H1 (cell line): ENCODE data around the gene TMEM129. TPM values are rescaled to one million over a fixed set of nuclear protein-coding genes. Genes with fewer than 3 reads are reported as not detected.

ENCODE experiments used
- CTCF ChIA-PET: fragments of 300-600 bp; sonication (Branson Sonifier 250); formaldehyde crosslinking; loops from one replicate; lab custom pipeline; 2021; ENCODE audit not compliant: partially characterized antibody; lab: Charles Lee
- POLR2A ChIA-PET: fragments of 300-600 bp; sonication (Branson Sonifier 250); formaldehyde crosslinking; loops from one replicate; lab custom pipeline; 2021; ENCODE audit warnings: inconsistent platforms; ENCODE audit not compliant: partially characterized antibody; lab: Charles Lee
- DNase-seq, 2 experiments: peaks; one replicate each; pipeline versions ENCODE4 v3.0.0 to v3.0.0-alpha.2; 2010 to 2022; ENCODE audit warnings: low spot score in 2 of 2, low read depth in 1 of 2, mixed read lengths in 1 of 2
- FAIRE-seq: peaks from 2 replicates; lab custom pipeline; 2011; peaks lifted over from hg19 to GRCh38; lab: Jason Lieb, UNC
- H2AFZ ChIP-seq: 2 replicates; pipeline ENCODE4 v1.8.1; 2012; ENCODE audit warnings: low read length, inconsistent platforms
- H2AK5ac ChIP-seq: 2 replicates; pipeline ENCODE4 v1.6.1; 2013; ENCODE audit warnings: low read depth, low read length
- H2BK120ac ChIP-seq: replicated peaks from 2 replicates; pipeline ENCODE3; 2013; ENCODE audit warnings: low read depth, low read length, inconsistent platforms
- H2BK12ac ChIP-seq: 2 replicates; pipeline ENCODE4 v1.6.1; 2013; ENCODE audit warnings: low read depth, low read length
- H2BK15ac ChIP-seq: 2 replicates; pipeline ENCODE4 v1.6.1; 2013; ENCODE audit warnings: low read length
- H2BK20ac ChIP-seq: 2 replicates; pipeline ENCODE4 v1.6.1; 2013; ENCODE audit warnings: low read length
- H2BK5ac ChIP-seq: 2 replicates; pipeline ENCODE4 v1.6.1; 2013; ENCODE audit warnings: low read depth, low read length
- H3K14ac ChIP-seq: 2 replicates; pipeline ENCODE4 v1.6.1; 2013; ENCODE audit warnings: inconsistent platforms; ENCODE audit not compliant: insufficient read length
- H3K18ac ChIP-seq: 2 replicates; pipeline ENCODE4 v1.6.1; 2013; ENCODE audit warnings: low read length; ENCODE audit errors: extremely low read depth
- H3K23ac ChIP-seq: 2 replicates; pipeline ENCODE4 v1.6.1; 2013; ENCODE audit warnings: inconsistent platforms; ENCODE audit not compliant: insufficient read length
- H3K23me2 ChIP-seq: 2 replicates; pipeline ENCODE4 v1.6.1; 2013; ENCODE audit warnings: low read depth, low read length
- H3K27ac ChIP-seq: 2 replicates; pipeline ENCODE4 v1.6.1; 2011; ENCODE audit warnings: low read depth, low read length, inconsistent platforms
- H3K27me3 ChIP-seq, 4 experiments: replicated peaks in 1 of 4; 1 replicate in 1 of 4; 2 replicates in 3 of 4; pipeline versions ENCODE4 v1.6.1 to v1.8.1; 2011 to 2013; ENCODE audit warnings: low read length in 3 of 4, mild to moderate bottlenecking in 3 of 4, inconsistent platforms in 2 of 4, mixed read lengths in 2 of 4, moderate library complexity in 1 of 4; ENCODE audit not compliant: control insufficient read depth in 3 of 4, insufficient read depth in 3 of 4; ENCODE audit errors: extremely low read depth in 1 of 4
- H3K36me3 ChIP-seq, 4 experiments: 2 replicates each; pipeline versions ENCODE4 v1.6.1 to v1.8.1; 2011 to 2013; ENCODE audit warnings: mild to moderate bottlenecking in 4 of 4, low read length in 3 of 4, moderate library complexity in 2 of 4, control low read depth in 1 of 4, inconsistent platforms in 1 of 4; ENCODE audit not compliant: insufficient read depth in 4 of 4, control insufficient read depth in 2 of 4
- H3K4ac ChIP-seq: replicated peaks from 2 replicates; pipeline ENCODE3; 2013; ENCODE audit warnings: low read length, low read depth, mixed read lengths, inconsistent platforms; ENCODE audit not compliant: insufficient read length
- H3K4me1 ChIP-seq, 4 experiments: replicated peaks in 1 of 4; 1 replicate in 1 of 4; 2 replicates in 3 of 4; pipeline versions ENCODE4 v1.6.1 to v1.8.1; 2011 to 2013; ENCODE audit warnings: low read length in 3 of 4, inconsistent platforms in 2 of 4, mixed read lengths in 1 of 4; ENCODE audit not compliant: insufficient read depth in 4 of 4, control insufficient read depth in 3 of 4
- H3K4me2 ChIP-seq, 2 experiments: 2 replicates each; pipeline versions ENCODE4 v1.6.1 to v1.8.1; 2011 to 2013; ENCODE audit warnings: low read depth in 2 of 2, low read length in 2 of 2, control low read depth in 1 of 2, inconsistent platforms in 1 of 2, mild to moderate bottlenecking in 1 of 2; ENCODE audit not compliant: insufficient read depth in 1 of 2
- H3K4me3 ChIP-seq, 4 experiments: fragments of 200-600, 300-600 bp in 1 of 4; sonication (generic), shearing (Covaris generic), sonication (Bioruptor Twin) in 1 of 4; 2 replicates each; pipeline versions ENCODE4 v1.5.1 to v1.8.1; 2011 to 2016; ENCODE audit warnings: low read length in 4 of 4, low read depth in 3 of 4, control low read depth in 2 of 4, inconsistent platforms in 2 of 4, mild to moderate bottlenecking in 2 of 4, mixed read lengths in 1 of 4, moderate library complexity in 1 of 4; ENCODE audit not compliant: insufficient read depth in 2 of 4; ENCODE audit errors: extremely low read depth in 1 of 4
- H3K56ac ChIP-seq: replicated peaks from 2 replicates; pipeline ENCODE3; 2013; ENCODE audit warnings: low read depth, mild to moderate bottlenecking, mixed read lengths, low read length, inconsistent platforms; ENCODE audit not compliant: insufficient read length
- H3K79me1 ChIP-seq: 2 replicates; pipeline ENCODE4 v1.6.1; 2013; ENCODE audit warnings: low read depth, low read length, control low read depth
- H3K79me2 ChIP-seq, 2 experiments: 2 replicates each; pipeline versions ENCODE4 v1.6.1 to v1.8.1; 2012 to 2013; ENCODE audit warnings: low read length in 2 of 2, mild to moderate bottlenecking in 2 of 2, inconsistent platforms in 1 of 2; ENCODE audit not compliant: insufficient read depth in 2 of 2, control insufficient read depth in 1 of 2
- H3K9ac ChIP-seq, 4 experiments: replicated peaks in 1 of 4; 1 replicate in 1 of 4; 2 replicates in 3 of 4; pipeline versions ENCODE4 v1.6.1 to v1.8.1; 2011 to 2013; ENCODE audit warnings: low read depth in 3 of 4, low read length in 3 of 4, control low read depth in 2 of 4, mild to moderate bottlenecking in 2 of 4, moderate library complexity in 2 of 4, inconsistent platforms in 1 of 4; ENCODE audit errors: extremely low read depth in 1 of 4
- H3K9me3 ChIP-seq, 2 experiments: 2 replicates each; pipeline versions ENCODE4 v1.6.1 to v1.8.1; 2012 to 2013; ENCODE audit warnings: mild to moderate bottlenecking in 2 of 2, moderate library complexity in 2 of 2, control low read depth in 1 of 2, inconsistent platforms in 1 of 2, low read depth in 1 of 2, low read length in 1 of 2, mixed read lengths in 1 of 2; ENCODE audit not compliant: insufficient read depth in 2 of 2
- H4K20me1 ChIP-seq, 2 experiments: replicated peaks in 1 of 2; 2 replicates each; pipeline versions ENCODE3 to v1.8.1; 2011 to 2013; ENCODE audit warnings: inconsistent platforms in 2 of 2, low read length in 2 of 2, mild to moderate bottlenecking in 1 of 2; ENCODE audit not compliant: insufficient read depth in 2 of 2, control insufficient read depth in 1 of 2
- H4K5ac ChIP-seq: 2 replicates; pipeline ENCODE4 v1.6.1; 2013; ENCODE audit warnings: low read length, low read depth, mixed read lengths, inconsistent platforms; ENCODE audit not compliant: insufficient read length
- H4K8ac ChIP-seq: 2 replicates; pipeline ENCODE4 v1.8.0; 2013; ENCODE audit warnings: mild to moderate bottlenecking, moderate library complexity, low read length, inconsistent platforms; ENCODE audit not compliant: insufficient read depth; ENCODE audit errors: extremely low read depth
- H4K91ac ChIP-seq: replicated peaks from 2 replicates; pipeline ENCODE3; 2013; ENCODE audit warnings: low read length, mixed read lengths, inconsistent platforms; ENCODE audit not compliant: insufficient read length
- CHD2 ChIP-seq: IDR thresholded peaks from 2 replicates; pipeline ENCODE4 v1.6.1; 2012; ENCODE audit warnings: low read length, improper control_type of control experiment
- EGR1 ChIP-seq: IDR thresholded peaks from 2 replicates; pipeline ENCODE4 v1.6.1; 2011; ENCODE audit warnings: low read depth, low read length, borderline replicate concordance
- GABPA ChIP-seq: IDR thresholded peaks from 2 replicates; pipeline ENCODE4 v1.6.1; 2011; ENCODE audit warnings: mild to moderate bottlenecking, low read length, moderate library complexity, borderline replicate concordance; ENCODE audit not compliant: insufficient read depth
- HDAC6 ChIP-seq: IDR thresholded peaks from one replicate; pipeline ENCODE4 v1.7.1; 2012; ENCODE audit warnings: low read depth, mild to moderate bottlenecking, inconsistent platforms, low read length, moderate library complexity
- POLR2AphosphoS5 ChIP-seq: IDR thresholded peaks from 2 replicates; pipeline ENCODE4 v1.6.1; 2011; ENCODE audit warnings: low read depth, low read length
- POU5F1 ChIP-seq: IDR thresholded peaks from 2 replicates; pipeline ENCODE4 v1.6.1; 2011; ENCODE audit warnings: low read depth, mild to moderate bottlenecking, low read length, moderate library complexity
- SIRT6 ChIP-seq: IDR thresholded peaks from one replicate; pipeline ENCODE4 v1.7.1; 2012; ENCODE audit warnings: low read length, inconsistent platforms
- SRF ChIP-seq: IDR thresholded peaks from 2 replicates; pipeline ENCODE4 v1.6.1; 2011; ENCODE audit warnings: mild to moderate bottlenecking, low read depth, low read length, moderate library complexity
- TAF7 ChIP-seq: optimal IDR thresholded peaks from 2 replicates; pipeline ENCODE3; 2011; ENCODE audit warnings: low read depth, mild to moderate bottlenecking, inconsistent platforms, low read length, moderate library complexity, borderline replicate concordance
- ZNF274 ChIP-seq: IDR thresholded peaks from 2 replicates; pipeline ENCODE4 v1.7.0; 2012; ENCODE audit warnings: low read length, borderline replicate concordance; ENCODE audit errors: extremely low read depth
- WGBS, 2 experiments: shearing (Covaris generic) in 1 of 2; methylation state at CpG; one replicate each; pipeline versions ENCODE4 v1.1.6 to v1.1.7; 2013 to 2015; ENCODE audit warnings: low lambda C conversion rate in 2 of 2, mixed read lengths in 2 of 2, inconsistent platforms in 1 of 2, low coverage in 1 of 2, missing lambda C conversion rate in 1 of 2; ENCODE audit not compliant: insufficient replicate concordance in 2 of 2, insufficient coverage in 1 of 2, insufficient read length in 1 of 2; ENCODE audit errors: extremely low coverage in 1 of 2, missing lambda C conversion rate in 1 of 2; 5-methylcytosine and 5-hydroxymethylcytosine counted together
- polyA plus RNA-seq, 7 experiments: library from polyadenylated mRNA; depleted of rRNA in 3 of 7; stranded (reverse) in 5 of 7; unstranded in 2 of 7; fragments of >200 nt in 5 of 7; fragments of 200-250 nt in 2 of 7; gene quantifications; 1 replicate in 5 of 7; 2 replicates in 1 of 7; 4 replicates in 1 of 7; pipeline versions ENCODE4 v1.2.1 to v1.2.3, GENCODE V29; 2011 to 2013; ENCODE audit warnings: missing spikeins in 2 of 7, mixed read lengths in 2 of 7
- total RNA-seq: library from RNA; stranded (reverse); fragmentation: NEBNext Ultra II Directional; extraction: Animal tissue kit (Norgen Biotek cat#: 25700); gene quantifications from 2 replicates; pipeline ENCODE4 v1.2.1, GENCODE V29; 2021
- TF ChIP-seq, protein P1 (sequence below): IDR thresholded peaks from 2 replicates; pipeline ENCODE4 v1.6.1; 2012; ENCODE audit warnings: low read length, inconsistent platforms

The TMEM129 gene
- total and polyA plus RNA-seq, 2 of the 8 experiments (the other 6 are each of a cell fraction or from before 2014, with no cell fraction given) = 31.5 to 58.7 TPM

DNA sequence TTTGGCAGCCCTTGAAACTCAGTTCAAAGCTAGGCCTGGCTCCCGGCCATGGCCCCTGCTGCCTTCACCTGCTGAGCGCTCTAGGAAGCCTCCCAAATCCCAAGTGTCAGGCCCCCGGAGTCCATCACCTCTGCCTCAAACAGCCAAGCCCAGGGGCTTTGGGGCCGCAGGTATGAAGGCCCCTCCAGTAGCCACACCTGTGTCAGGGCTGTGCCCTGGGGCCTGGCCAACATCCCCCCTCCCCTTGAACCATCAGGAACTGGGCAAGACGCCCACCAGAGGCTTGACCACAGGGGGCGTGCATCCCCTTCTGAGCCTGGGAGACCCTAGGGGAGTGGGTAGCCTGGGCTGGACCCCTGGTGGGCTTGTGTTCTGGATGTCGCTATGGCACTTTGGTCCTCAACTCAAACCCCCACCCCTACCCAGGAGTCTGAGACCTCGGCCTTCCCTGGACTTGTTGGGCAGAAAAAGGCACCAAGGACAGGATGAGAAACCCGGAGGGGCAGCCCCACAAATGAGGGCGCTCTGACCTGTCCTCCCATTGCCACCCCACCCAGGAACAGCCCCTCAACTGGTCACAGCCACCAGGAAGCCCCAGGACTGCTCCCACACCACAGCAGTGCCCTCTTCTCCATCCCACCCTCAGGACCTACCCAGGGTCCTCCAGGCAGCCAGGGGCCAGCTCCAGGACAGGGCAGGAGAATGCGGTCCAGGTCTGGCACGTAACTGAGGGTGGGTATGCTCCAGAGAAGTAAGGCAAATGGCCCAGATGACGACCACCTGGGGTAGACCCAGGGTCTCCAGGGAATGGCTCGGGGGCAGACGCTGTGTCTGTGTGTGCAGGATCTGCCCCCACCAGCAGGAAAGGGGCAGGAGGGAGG is 4.8 kb downstream of the TMEM129 start:
- Histone ChIP-seq H4K8ac (no peak overlapping the region), H3K79me2 (peaks cover 0 to 13% of the 10 kb centered on the region in 2 experiments; a peak in 2 of 4 replicates), H4K5ac (no peak overlapping the region), H4K20me1 (peaks cover 3 to 19% of the 10 kb centered on the region in 2 experiments), H3K27me3 (no peaks in the 10 kb centered on the region), H3K23ac (no peak overlapping the region), H3K56ac (no peak overlapping the region), H3K4me2 (no peak overlapping the region), H2BK20ac (no peak overlapping the region), H2AK5ac (no peak overlapping the region), H3K9ac (no peak overlapping the region; a peak in 1 of 7 replicates), H3K23me2 (peaks cover 15% of the 10 kb centered on the region), H2BK5ac (no peak overlapping the region), H3K4me3 (no peak overlapping the region), H2BK15ac (no peak overlapping the region), H2BK12ac (no peak overlapping the region), H3K14ac (no peak overlapping the region), H2BK120ac (no peak overlapping the region), H3K36me3 (peaks cover 0 to 10% (median 4%) of the 10 kb centered on the region in 4 experiments; a peak in 3 of 8 replicates), H2AFZ (no peak overlapping the region), H3K4ac (no peak overlapping the region), H3K27ac (no peak overlapping the region), H3K9me3 (no peaks in the 10 kb centered on the region), H3K18ac (no peak overlapping the region), H3K79me1 (peaks cover 13% of the 10 kb centered on the region), H4K91ac (no peak overlapping the region), H3K4me1 (peaks cover 0 to 18% (median 11%) of the 10 kb centered on the region in 4 experiments; a peak in 6 of 7 replicates)
- DNase-seq = no peak
- 86% methylated on average over 13 of the region's 15 CpGs; no CpG with 5 or more reads in 1 of the 2 experiments for WGBS, 2 experiments
- no peak for FAIRE-seq
- ChIA-PET POLR2A (interaction anchor here (0.6 to 1.7 kb wide), 4 partner anchors 10 to 26 kb away, joined by 3 to 4 read pairs (median 3); no protein-coding TSS in a partner anchor), CTCF (no interaction called here)
- TF ChIP-seq POU5F1 (no peak), GABPA (no peak), SIRT6 (no peak), SRF (no peak), CHD2 (no peak), POLR2AphosphoS5 (no peak), ZNF274 (no peak), TAF7 (no peak), EGR1 (no peak), HDAC6 (no peak)
- TF ChIP-seq, protein P1, sequence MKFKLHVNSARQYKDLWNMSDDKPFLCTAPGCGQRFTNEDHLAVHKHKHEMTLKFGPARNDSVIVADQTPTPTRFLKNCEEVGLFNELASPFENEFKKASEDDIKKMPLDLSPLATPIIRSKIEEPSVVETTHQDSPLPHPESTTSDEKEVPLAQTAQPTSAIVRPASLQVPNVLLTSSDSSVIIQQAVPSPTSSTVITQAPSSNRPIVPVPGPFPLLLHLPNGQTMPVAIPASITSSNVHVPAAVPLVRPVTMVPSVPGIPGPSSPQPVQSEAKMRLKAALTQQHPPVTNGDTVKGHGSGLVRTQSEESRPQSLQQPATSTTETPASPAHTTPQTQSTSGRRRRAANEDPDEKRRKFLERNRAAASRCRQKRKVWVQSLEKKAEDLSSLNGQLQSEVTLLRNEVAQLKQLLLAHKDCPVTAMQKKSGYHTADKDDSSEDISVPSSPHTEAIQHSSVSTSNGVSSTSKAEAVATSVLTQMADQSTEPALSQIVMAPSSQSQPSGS = no peak
